GM19025 (cell line): ENCODE data around the gene TGM4.
"Not testable (repeated sequence)": the region's sequence is repeated elsewhere in the genome, so short reads cannot be mapped to it uniquely, and the experiment has no call there.

Source experiments
- ATAC-seq: cut with Tn5 transposase; IDR thresholded peaks from one replicate; pipeline ENCODE4 v1.9.1; 2021; ENCODE audit warnings: mild to moderate bottlenecking, low read depth, moderate library complexity; ENCODE audit not compliant: unreplicated experiment

Gene TGM4

DNA sequence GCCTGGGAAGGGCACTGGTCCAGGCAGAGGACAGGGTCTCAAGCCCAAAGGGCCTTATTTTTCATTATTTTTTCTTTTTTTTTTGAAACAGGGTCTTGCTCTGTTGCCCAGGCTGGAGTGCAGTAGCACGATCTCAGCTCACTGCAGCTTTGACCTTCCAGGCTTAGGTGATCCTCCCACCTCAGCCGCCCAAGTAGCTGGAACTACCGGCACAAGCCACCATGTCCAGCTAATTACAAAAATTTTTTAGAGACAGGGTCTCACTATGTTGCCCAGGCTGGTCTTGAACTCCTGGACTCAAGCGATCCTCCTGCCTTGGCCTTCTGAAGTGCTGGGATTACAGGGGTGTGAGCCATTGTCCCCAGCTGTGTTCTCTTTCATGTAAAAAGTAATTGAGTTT, 75.4 kb downstream of the TGM4 start:
- not testable (repeated sequence) for ATAC-seq

DNA sequence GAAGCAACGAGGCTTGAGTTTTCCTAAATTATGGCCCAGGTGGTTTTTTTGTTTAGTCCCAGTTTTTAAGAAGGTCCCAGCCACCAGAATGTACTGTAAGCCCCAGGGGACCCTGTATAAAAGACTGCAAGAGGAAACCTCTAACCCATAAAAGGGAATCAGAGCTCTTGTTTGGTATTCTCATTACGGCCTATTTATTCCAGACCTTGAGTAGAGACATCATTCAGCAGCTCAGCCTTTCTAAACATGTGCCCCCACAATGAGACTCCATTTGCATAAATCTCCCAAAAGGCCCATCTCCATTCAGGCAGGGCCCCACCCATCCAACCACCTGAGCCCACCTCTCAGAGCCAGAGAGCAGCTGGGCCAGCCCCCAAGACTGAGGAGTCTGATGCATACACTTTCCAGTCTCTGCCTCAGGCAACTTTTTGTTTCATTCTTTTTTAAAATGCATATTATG, 75.9 kb downstream of the TGM4 start:
- ATAC-seq: no peak

DNA sequence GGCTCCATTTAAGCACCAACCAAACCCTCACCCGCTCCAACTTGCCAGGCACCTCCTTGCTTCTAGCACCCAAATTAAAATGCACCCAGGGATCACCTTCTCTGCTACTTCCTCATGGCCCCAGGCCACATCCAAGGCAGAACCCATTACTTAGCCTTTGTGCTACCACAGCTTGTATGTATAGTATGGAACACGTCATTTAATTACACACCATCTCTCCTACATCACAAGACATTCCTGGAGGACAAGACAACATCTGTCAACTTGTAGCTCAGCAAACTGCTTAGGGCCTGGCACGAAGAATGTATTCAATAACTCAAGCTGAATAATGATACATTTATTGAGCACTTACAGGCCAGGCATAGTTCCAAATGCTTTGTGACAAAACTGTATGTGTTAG, 78.3 kb downstream of the TGM4 start:
- no peak for ATAC-seq

DNA sequence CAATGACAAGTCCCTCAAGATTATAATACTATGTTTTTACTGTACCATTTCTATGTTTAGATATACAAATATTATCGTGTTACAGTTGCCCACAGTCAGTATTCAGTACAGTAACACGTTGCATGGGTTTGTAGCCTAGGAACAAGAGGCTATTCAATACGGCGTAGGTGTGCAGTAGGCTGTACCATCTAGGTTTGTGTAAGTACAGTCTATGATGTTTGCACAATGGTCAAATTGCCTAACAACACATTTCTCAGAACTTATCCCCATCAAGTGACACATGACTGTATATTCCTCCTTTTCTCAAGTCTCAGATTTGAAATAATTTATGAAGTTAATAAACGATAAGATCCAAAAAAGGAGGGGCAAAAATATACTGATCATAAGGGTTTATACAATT, 79.9 kb downstream of the TGM4 start:
- ATAC-seq: no peak

DNA sequence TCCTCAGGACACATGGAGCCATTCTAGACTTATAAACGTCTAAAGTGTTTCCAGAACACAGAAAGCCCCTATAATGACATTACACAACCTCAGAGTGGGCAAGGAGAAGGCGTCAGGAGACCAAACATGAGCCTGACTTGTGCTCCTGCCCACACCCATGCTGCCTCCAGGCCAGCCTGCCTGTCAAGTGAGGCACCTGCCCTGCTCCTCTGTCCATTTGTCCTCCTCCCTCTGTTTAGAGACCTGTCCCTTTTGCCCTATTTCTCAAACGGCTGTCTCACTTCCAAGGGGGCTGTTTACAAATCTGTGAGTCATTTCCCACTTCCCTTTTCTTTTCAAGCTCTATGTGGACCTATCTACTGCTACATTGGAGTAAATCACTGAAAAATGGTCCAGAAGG, 80.6 kb downstream of the TGM4 start:
- no peak for ATAC-seq

DNA sequence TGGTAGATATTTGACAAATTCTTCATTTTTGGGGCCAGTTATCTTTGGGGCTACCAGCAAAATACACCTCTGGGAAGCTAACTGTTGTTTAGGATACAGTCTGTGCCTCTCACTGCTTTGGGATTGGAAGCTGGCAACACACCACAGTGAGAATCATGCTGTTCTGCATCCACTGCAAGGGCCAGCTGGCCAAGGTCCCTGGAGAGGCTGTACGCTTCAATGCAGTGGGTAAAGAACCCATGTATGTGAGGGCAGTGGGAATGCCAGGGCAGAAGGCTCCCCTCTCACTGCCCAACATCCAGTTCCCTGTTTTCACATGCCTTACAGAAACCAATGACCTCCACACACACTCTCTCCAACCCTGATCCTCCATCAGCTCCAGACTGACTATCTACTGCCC, 81.5 kb downstream of the TGM4 start:
- no peak for ATAC-seq

DNA sequence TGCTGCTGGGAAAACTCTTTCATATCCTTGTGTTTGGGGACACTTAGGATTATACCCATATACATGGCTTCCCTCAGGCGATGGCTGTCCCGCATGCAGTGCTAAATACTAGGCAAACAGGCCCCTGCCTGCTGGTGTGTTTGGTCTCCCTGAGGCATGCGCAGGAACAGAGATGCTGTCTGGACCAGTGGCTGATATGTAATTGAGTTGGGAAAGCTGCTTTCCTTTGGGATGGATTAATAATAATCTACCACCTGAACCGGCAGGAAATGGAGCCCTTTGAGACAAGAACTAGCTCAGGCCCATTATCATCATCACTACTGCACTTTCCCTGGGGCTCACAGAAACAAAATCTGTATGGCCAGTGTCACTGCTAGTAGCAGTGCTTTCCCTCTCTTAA, 83.6 kb downstream of the TGM4 start:
- ATAC-seq: no peak

DNA sequence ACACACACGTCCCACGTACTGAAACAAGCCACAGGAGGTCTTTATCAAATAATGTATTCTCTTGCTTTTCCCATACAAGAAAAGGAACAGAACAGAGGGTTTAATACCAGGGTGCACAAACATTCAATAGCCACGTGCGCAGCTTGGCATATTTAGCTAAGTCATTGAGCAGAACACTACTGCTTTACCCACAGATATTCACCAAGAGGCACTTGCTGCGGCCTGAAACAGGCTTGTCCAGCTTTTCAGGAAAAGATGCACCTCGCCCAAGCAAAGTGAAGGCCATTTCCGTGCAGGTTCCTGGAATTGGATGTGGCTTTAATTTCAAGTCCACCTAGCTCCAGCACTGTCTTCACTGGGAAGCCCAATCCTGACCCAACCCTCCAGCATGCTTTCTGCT, 84.0 kb downstream of the TGM4 start:
- ATAC-seq: no peak

DNA sequence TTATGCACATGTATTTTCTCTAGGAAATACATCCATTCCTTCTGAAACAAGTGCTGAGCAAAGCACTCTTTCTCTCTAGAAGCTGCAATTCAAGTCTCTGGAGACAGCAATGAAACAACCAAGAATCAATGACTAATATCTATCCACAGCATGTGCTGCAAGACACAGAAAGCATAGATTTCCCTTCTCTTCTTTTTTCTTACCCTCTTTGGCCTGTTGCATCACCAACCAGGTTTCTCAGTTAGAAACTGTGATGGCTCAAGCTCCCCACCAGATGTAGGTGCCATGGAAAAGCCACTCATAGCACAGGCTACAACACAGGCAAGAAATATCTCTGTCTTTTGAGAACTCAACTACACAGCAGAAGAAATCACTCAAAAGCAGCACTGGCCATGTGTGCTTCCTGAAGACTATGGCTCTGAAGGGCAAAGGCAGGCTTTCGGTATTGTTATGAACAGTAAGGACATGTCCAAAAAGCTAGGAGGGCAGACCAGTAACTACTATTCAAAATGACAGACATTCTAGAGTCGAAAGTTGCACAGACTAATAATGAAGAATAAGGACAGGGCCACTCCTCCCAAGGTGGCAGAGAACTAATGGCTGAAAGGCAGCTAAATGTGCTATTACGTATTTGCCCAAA, 86.1 kb downstream of the TGM4 start:
- ATAC-seq: no peak

DNA sequence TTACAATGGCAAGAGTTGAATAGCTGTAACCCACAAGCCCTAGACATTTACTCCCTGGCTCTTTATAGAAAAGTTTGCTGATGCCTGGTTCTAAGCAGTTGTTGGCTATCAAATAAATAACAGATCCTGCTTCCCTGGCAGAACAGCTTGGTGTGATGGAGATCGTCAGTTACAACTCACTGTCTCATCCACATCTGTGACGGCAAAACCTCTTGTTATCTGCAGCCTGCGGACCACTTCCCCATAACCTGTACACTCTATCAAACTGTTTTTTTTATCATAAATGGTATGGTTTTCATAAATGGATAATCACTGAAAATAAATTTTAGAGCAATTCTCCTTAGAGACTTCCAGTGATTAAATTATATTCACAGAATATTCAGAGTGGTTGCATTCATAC, 87.5 kb downstream of the TGM4 start:
- no peak for ATAC-seq

DNA sequence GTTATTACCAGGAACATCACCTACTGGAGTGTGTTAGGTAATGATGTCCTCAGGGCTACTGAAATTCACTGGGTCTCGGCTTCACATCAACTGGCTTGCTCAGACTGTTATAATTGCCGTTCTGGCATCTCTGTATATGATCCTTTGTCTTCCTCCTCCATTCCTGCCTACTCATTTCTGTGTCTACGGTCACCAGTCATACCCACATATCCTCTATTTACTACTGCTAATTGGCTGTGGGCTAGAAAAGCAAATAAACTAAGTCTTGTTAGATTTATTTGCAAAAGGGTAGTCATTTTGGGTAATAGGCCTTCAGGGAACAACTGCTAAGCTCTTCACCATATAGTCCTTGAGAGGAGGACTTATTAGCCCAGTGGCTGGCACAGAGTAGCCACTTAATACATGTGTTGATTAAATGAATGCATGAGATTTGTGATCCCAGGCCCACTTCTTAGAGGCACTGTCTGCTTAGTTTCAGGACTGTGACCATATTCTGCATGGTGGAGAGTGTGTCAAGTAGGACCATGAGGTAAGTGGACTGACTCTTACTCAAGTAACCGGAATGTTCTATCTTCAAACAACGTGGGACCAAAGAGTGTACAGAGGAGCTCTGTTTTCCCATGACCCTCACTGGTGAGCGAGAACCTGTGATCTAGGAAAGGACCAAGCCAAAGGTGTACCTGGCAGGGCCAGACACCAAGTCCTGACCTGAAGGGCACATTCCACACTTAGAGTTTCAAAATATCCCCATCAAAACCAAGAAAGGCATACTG, 88.4 kb downstream of the TGM4 start:
- no peak for ATAC-seq

DNA sequence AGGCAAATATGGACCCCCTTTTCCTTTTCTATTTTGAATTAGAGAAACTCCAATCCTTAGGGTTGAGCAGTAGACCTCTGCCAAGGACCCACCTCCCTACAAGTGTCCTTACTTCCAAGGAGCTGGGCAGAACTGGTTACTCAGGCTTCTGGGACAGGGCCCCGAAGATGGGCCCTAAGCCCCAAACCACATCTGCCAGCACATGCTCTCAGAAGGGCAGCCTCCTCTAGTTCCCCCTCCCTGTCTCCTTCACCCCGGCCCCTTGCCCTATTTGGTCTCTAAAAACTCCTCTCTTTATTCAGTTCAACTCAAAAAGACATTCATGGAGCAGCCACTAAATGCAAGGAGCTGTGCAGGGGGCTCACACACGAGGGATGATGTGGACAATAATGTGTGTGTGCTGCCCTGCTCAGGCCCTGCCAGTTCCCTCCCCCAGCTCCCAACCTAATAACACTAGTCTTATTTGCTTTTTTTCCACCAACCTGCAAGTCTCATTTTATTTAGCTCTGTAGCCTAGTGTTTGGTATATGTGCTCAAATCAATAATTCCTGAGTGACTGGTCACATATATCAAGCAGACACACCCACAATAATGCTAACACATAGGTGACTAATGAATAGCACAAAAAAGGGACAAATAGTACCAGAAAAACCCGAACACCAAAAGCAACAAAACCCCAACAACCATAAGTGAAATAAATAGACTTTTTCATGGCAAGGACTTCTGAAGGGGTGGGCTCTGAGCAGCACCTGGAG, 89.3 kb downstream of the TGM4 start:
- no peak for ATAC-seq
